Measurements from ENCODE around the gene CCT2.

Gene CCT2

DNA sequence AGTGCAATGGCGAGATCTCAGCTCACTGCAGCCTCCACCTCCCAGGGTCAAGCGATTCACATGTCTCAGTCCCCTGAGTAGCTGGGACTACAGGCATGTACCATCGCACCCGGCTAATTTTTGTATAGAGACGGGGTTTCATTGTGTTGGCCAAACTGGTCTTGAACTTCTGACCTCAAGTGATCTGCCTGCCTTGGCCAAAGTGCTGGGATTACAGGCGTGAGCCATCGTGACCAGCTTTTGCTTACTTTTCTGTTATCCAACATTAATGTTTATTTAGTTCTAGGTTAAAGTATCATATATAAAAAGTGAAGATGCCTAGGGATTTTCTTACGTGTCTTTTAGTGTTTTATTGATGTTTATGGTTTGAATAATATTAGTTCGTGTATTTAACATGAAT, 28.9 kb upstream of the CCT2 start:
- peaks cover 22% of the 10 kb centered on the region for H3K79me2 ChIP-seq (ENCODE audit: insufficient read depth, low read length)
- no peak overlapping the region for H3K9ac ChIP-seq (ENCODE audit: low read depth, low read length, poor library complexity, severe bottlenecking)
- H3K27me3 ChIP-seq (ENCODE audit: insufficient read depth, low read length, poor library complexity, severe bottlenecking): no peaks in the 10 kb centered on the region
- H3K9me2 ChIP-seq (replicated peaks; ENCODE audit: low read depth, low read length): no peaks in the 10 kb centered on the region
- no peak overlapping the region for H2AFZ ChIP-seq (ENCODE audit: low read length)
- no peaks in the 10 kb centered on the region for H3K4me1 ChIP-seq (ENCODE audit: insufficient read depth, low read length, poor library complexity, severe bottlenecking)
- H3K36me3 ChIP-seq (ENCODE audit: insufficient read depth, low read length): no peaks in the 10 kb centered on the region
- no peaks in the 10 kb centered on the region for H4K20me1 ChIP-seq (ENCODE audit: insufficient read depth, low read length, poor library complexity, severe bottlenecking)
- no peak overlapping the region for H3K4me3 ChIP-seq (ENCODE audit: low read length, poor library complexity, severe bottlenecking)
- H3K9me3 ChIP-seq (ENCODE audit: insufficient read depth, low read depth, low read length): no peaks in the 10 kb centered on the region
- H3F3A ChIP-seq (ENCODE audit: low read depth): no peaks in the 10 kb centered on the region
- H3K4me2 ChIP-seq (ENCODE audit: low read depth, low read length, poor library complexity, severe bottlenecking): no peak overlapping the region
- TF ChIP-seq, protein P1, sequence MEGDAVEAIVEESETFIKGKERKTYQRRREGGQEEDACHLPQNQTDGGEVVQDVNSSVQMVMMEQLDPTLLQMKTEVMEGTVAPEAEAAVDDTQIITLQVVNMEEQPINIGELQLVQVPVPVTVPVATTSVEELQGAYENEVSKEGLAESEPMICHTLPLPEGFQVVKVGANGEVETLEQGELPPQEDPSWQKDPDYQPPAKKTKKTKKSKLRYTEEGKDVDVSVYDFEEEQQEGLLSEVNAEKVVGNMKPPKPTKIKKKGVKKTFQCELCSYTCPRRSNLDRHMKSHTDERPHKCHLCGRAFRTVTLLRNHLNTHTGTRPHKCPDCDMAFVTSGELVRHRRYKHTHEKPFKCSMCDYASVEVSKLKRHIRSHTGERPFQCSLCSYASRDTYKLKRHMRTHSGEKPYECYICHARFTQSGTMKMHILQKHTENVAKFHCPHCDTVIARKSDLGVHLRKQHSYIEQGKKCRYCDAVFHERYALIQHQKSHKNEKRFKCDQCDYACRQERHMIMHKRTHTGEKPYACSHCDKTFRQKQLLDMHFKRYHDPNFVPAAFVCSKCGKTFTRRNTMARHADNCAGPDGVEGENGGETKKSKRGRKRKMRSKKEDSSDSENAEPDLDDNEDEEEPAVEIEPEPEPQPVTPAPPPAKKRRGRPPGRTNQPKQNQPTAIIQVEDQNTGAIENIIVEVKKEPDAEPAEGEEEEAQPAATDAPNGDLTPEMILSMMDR (conservative IDR thresholded peaks at IDR 0.05; ENCODE audit: low read length): no peak
- no peak for TF ChIP-seq EZH2phosphoT487 (IDR thresholded peaks at IDR 0.05; ENCODE audit: borderline replicate concordance)

DNA sequence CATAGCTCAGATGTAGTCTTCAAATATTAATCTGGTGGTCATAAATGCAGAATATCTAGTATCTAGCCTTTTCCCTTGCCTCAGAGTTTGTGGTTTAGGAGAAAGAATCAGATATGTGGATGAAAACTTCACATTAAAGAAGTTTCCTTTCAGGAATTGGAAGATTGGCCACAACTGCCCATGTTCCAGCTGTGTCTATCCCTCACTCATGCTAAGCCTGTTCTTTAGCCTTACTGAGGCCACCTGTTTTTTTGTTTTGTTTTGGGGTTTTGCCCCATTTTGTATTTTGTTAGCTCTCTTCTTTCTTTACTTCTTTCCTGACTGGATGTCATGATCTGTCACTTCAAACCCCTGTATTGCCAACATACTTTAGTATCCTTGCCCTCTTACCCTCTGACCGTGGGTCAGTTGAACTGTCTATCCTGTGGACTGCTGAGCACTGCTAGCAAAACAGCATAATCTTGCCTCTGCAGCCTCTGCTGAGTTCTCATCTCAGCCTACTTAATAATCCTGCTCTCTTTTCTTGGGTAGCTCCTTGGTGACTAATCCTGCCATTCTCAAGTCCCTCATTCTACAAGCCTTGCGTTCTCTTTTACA, 22.0 kb upstream of the CCT2 start:
- Histone ChIP-seq H3K9me3 (ENCODE audit: insufficient read depth, low read depth, low read length) (no peaks in the 10 kb centered on the region), H4K20me1 (ENCODE audit: insufficient read depth, low read length, poor library complexity, severe bottlenecking) (no peaks in the 10 kb centered on the region), H3K9ac (ENCODE audit: low read depth, low read length, poor library complexity, severe bottlenecking) (no peak overlapping the region), H3K4me1 (ENCODE audit: insufficient read depth, low read length, poor library complexity, severe bottlenecking) (no peaks in the 10 kb centered on the region), H3K27me3 (ENCODE audit: insufficient read depth, low read length, poor library complexity, severe bottlenecking) (no peaks in the 10 kb centered on the region), H3K4me3 (ENCODE audit: low read length, poor library complexity, severe bottlenecking) (no peak overlapping the region), H2AFZ (ENCODE audit: low read length) (no peak overlapping the region), H3K9me2 (replicated peaks; ENCODE audit: low read depth, low read length) (no peaks in the 10 kb centered on the region), H3K79me2 (ENCODE audit: insufficient read depth, low read length) (peaks cover 21% of the 10 kb centered on the region), H3K36me3 (ENCODE audit: insufficient read depth, low read length) (peaks cover 33% of the 10 kb centered on the region; the same call in 1 of the 2 replicates), H3K4me2 (ENCODE audit: low read depth, low read length, poor library complexity, severe bottlenecking) (no peak overlapping the region), H3F3A (ENCODE audit: low read depth) (no peaks in the 10 kb centered on the region)
- no peak for TF ChIP-seq EZH2phosphoT487 (IDR thresholded peaks at IDR 0.05; ENCODE audit: borderline replicate concordance)
- TF ChIP-seq, protein P1 (conservative IDR thresholded peaks at IDR 0.05; ENCODE audit: low read length): no peak

DNA sequence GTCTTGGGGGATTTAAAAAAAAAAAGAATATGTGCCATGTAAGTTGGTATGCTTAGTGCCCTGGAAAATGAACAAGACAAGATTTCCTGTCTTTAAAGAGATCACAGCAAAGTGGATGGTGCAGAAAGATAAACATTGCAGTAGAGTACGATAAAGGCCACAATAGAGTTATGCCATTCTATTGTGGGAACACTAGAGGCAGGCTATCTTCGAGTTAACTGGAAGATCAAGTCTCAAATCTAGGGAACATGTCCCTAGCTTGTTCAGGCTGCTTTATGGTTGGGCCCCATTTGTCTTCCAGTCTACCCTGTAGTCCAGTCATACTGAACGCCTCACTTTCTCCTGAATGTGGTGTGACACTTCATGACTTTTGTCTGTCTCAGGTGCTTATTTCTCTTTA, 18.7 kb upstream of the CCT2 start:
- Histone ChIP-seq H4K20me1 (ENCODE audit: insufficient read depth, low read length, poor library complexity, severe bottlenecking) (no peaks in the 10 kb centered on the region), H3K9ac (ENCODE audit: low read depth, low read length, poor library complexity, severe bottlenecking) (peak overlapping the region; percentile 24), H3K4me3 (ENCODE audit: low read length, poor library complexity, severe bottlenecking) (no peak overlapping the region), H3K9me2 (replicated peaks; ENCODE audit: low read depth, low read length) (no peaks in the 10 kb centered on the region), H2AFZ (ENCODE audit: low read length) (no peak overlapping the region), H3K9me3 (ENCODE audit: insufficient read depth, low read depth, low read length) (no peaks in the 10 kb centered on the region), H3F3A (ENCODE audit: low read depth) (no peaks in the 10 kb centered on the region), H3K36me3 (ENCODE audit: insufficient read depth, low read length) (peaks cover 55% of the 10 kb centered on the region; the same call in 1 of the 2 replicates), H3K4me2 (ENCODE audit: low read depth, low read length, poor library complexity, severe bottlenecking) (no peak overlapping the region), H3K27me3 (ENCODE audit: insufficient read depth, low read length, poor library complexity, severe bottlenecking) (no peaks in the 10 kb centered on the region), H3K79me2 (ENCODE audit: insufficient read depth, low read length) (peaks cover 4% of the 10 kb centered on the region; the same call in 1 of the 2 replicates), H3K4me1 (ENCODE audit: insufficient read depth, low read length, poor library complexity, severe bottlenecking) (no peaks in the 10 kb centered on the region)
- TF ChIP-seq, protein P1 (conservative IDR thresholded peaks at IDR 0.05; ENCODE audit: low read length): peak; percentile 44
- TF ChIP-seq EZH2phosphoT487 (IDR thresholded peaks at IDR 0.05; ENCODE audit: borderline replicate concordance): no peak
